ENCODE measurements around the gene PCBP1.
"Not testable (repeated sequence)": the region's sequence is repeated elsewhere in the genome, so short reads cannot be mapped to it uniquely, and the experiment has no call there.

The PCBP1 gene

DNA sequence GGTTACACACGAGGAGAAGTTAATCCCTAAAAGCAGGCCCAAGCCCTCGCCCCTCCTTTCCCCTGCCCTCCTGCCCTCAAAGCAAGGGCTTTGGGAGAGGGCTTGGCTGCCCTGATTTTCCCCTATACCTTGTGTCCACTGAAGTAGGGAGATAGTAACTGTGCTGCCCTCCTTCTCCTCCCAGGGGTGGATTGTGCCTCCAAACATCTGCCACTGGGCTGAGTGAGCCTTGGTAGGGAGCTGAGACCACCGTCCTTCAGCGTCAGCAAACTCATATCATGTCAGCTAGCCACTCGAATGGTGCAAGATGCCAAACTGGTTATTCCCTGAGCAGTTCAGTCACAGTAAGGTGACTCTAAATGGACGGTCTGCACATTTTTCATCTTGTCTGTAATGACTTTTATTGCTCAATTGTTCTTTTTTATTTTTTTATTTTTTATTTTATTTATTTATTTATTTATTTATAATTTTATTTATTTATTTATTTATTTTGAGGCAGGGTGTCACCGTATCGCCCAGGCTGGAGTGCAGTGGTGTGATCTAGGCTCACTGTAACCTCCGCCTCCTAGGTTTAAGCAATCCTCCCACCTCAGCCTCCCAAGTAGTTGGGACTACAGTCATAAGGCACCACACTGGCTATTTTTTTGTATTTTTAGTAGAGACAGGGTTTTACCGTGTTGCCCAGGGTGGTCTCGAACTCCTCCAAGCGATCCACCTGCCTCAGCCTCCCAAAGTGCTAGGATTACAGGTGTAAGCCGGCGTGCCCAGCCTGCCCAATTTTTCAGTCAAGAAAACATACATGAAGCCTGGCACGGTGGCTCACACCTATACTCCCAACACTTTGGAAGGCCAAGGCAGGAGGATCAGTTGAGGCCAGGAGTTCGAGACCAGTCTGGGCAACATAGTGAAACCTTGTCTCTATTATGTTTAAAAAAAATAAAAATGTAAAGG lies 8.7 kb downstream of the PCBP1 start:
- DNase-seq (ENCODE audit: low read depth, low spot score), result no peak

DNA sequence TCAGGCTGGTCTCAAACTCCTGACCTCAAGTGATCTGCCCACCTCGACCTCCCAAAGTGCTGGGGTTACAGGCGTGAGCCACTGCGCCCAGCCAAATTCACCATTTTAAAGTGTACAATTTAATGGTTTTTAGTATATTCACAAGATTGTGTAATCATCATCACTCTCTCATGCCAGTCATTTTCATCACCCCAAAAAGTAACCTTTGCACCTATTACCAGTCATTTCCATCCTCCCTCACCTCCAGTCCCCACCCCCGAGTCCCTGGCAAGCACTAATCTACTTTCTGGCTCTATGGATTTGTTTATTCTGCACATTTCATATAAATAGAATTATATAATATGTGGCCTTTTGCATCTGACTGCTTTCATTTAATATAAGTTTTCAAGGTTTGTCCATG lies 10.8 kb downstream of the PCBP1 start:
- DNase-seq (ENCODE audit: low read depth, low spot score), result no peak

DNA sequence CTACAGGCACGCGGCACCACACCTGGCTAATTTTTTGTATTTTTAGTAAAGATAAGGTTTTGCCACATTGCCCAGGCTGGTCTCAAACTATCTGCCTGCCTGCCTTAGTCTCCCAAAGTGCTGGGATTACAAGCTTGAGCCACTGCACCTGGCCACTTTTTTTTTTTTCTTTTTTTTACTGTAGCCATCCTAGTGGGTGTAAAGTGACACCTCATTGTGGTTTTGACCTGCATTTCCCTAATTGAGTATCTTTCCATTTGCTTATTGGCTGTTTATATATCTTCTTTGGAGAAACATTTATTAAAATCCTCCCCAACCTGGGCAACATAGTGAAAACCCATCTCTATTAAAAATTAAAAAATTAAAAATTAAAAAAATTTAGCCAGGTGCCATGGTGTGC lies 12.0 kb downstream of the PCBP1 start:
- DNase-seq (ENCODE audit: low read depth, low spot score), result no peak

DNA sequence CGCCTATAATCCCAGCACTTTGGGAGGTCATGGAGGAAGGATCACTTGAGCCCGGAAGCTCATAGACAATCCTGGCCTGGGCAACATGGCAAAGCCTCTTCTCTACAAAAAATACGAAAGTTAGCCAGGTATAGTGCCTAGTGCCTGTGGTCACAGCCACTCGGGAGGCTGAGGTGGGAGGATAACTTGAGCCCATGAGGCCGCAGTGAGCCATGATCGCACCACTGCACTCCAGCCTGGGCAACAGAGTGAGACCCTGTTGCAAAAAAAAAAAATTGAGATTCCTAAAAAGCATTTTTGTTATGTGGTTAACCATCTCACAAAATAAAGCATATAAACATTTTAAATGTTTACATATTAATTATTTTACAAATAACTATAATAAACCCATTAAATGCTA lies 13.9 kb downstream of the PCBP1 start:
- DNase-seq (ENCODE audit: low read depth, low spot score), result no peak

DNA sequence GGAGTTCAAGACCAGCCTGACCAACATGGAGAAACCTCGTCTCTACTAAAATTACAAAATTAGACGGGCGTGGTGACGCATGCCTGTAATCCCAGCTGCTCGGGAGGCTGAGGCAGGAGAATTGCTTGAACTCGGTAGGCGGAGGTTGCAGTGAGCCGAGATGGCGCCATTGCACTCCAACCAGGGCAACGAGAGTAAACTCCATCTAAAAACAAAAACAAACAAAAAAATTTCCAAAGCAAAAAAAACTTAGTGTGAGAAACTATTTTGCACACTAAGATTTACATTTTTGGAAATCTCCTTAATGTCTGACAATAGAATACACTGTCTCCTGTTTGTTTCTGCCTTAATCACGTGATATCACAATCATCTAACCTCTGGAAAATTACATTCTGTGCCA lies 14.4 kb downstream of the PCBP1 start:
- DNase-seq (ENCODE audit: low read depth, low spot score), result not testable (repeated sequence)

DNA sequence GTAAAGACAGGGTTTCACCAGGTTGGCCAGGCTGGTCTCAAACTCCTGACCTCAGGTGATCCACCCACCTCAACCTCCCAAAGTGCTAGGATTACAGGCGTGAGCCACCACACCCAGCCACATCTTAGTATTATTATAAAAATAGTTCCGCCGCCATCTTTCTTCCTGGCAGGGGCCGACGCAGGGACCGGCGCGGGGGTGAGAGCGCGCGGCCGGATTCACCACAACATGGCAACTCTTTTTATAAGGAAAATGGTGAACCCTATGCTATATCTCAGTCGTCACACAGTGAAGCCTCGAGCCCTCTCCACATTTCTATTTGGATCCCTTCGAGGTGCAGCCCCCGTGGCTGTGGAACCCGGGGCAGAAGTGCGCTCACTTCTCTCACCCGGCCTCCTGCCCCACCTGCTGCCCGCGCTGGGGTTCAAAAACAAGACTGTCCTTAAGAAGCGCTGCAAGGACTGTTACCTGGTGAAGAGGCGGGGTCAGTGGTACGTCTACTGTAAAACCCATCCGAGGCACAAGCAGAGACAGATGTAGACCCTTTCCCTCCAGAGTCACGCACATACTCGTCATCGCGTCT lies 15.1 kb downstream of the PCBP1 start:
- DNase-seq (ENCODE audit: low read depth, low spot score), result not testable (repeated sequence)

DNA sequence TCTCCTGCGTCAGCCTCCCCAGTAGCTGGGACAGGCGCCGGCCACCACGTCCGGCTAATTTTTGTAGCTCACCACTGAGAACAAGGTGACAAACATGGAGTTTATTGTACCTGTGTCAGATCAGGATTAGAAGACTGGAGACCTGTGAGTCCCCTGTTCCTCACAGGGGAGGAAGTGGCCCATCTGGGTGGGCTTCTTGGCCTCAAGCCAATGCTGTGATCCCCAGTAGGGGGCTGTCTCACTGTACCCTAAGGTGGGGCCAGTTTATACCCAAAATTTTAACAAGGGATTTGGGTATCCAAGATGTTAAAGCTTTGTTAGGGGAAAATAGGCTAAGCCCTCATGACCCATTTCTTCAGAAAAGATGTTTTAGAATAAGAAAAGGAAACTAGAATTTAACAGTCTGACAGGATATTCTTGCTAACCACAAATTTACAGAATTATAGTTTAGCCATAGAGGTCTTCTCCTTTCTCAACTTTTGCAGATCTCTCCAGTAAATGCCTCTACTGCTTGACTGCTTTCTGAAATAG lies 16.3 kb downstream of the PCBP1 start:
- DNase-seq (ENCODE audit: low read depth, low spot score), result no peak

DNA sequence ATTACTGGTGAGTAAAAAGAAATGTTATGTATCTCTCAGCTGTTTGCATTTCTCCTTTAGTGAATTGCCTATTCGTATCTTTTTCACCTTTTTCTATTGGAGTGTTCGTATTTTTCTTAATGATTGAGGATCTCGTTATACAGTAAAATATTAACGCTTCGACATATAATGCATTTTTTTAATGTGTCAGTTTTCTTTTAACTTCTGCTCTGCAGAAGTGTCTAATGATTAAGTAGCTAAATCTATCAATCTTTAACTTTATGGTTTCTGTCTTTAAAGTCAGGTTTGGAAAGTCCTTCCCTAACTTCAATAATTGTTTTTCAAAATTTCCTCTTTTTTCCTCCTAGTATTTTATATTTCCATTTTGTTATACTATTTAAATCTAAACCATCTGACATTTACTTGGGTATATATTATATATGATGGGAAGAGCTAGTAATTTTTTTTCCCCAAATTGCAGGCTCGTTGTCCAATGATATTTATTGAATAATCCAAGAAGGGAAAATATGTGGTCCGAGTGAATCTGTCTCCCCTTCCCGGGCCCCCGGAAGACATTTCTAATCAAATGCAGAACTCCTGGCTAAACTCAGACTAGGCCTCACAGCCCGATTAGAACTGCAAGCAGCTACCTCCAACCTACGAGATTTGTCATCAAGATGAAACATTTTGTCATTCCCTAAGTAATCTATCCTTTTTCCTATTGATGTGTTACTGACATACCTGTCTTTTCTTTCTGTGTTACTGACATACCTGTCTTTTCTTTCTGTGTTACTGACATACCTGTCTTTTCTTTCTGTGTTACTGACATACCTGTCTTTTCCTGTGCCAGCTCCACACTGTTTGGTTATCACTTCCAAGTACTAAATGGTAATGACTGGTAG lies 17.2 kb downstream of the PCBP1 start:
- DNase-seq (ENCODE audit: low read depth, low spot score), result no peak

DNA sequence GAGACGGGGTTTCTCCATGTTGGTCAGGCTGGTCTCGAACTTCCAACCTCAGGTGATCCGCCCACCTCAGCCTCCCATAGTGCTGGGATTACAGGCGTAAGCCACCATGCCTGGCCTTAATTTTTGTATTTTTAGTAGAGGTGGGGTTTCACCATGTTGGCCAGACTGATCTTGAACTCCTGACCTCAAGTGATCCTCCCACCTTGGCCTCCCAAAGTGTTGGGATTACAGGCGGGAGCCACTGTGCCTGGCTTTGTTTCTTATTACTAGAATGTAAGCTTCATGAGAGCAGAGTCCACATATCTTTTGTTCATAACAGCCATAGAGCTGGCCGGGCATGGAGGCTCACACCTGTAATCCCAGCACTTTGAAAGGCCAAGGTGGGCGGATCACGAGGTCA lies 18.9 kb downstream of the PCBP1 start:
- not testable (repeated sequence) for DNase-seq (ENCODE audit: low read depth, low spot score)

DNA sequence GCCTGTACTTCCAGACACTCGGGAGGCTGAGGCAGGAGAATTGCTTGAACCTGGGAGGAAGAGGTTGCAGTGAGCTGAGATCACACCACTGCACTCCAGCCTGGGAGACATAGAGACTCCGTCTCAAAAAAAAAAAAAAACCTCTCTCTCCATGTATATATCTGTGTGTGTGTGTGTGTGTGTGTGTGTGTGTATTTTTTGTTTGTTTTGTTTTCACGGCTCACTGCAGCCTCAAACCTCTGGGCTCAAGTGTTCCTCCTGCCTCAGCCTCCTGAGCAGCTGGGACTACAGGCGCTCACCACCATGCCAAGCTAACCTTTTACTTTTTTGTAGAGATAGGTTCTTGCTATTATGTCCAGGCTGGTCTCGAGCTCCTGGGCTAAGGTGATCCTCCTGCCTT lies 23.1 kb downstream of the PCBP1 start:
- not testable (repeated sequence) for DNase-seq (ENCODE audit: low read depth, low spot score)

DNA sequence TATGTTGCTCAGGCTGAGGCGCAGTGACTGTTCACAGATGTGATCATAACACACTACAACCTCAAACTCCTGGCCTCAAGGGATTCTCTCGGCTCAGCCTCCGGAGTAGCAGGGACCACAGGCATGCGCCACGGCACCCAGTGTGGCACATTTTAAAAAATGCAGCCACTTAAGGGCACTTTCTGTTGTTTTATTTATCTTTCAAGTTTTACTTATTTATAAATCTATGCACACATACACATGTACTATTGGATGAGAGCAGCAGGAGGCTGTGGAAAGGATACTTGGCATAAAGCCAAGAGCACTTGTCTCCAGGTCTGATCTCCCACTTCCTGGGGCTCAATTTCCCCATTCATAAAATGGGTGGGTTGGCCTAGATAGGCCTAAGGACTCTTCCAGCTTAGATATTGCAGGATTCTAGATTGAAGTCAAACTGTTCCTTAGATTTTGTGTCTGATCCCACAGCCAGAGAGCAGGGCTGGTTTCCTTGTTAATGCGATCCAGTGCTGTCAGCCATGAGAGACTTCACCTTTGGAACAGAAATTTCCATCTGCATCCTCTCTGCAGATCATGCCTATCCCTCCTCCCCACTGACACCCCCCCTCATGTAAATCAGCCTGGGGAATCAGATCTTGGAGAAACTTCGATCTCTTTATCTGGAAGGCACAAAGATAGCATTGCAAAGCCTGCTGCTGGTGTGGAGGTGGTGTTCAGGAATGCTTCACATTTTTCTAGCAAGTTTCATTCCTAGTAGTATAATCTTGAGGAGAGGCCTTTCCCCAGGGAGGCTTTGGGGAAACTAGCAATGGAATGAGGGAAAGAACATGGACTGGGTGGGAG lies 24.7 kb downstream of the PCBP1 start:
- no peak for DNase-seq (ENCODE audit: low read depth, low spot score)

DNA sequence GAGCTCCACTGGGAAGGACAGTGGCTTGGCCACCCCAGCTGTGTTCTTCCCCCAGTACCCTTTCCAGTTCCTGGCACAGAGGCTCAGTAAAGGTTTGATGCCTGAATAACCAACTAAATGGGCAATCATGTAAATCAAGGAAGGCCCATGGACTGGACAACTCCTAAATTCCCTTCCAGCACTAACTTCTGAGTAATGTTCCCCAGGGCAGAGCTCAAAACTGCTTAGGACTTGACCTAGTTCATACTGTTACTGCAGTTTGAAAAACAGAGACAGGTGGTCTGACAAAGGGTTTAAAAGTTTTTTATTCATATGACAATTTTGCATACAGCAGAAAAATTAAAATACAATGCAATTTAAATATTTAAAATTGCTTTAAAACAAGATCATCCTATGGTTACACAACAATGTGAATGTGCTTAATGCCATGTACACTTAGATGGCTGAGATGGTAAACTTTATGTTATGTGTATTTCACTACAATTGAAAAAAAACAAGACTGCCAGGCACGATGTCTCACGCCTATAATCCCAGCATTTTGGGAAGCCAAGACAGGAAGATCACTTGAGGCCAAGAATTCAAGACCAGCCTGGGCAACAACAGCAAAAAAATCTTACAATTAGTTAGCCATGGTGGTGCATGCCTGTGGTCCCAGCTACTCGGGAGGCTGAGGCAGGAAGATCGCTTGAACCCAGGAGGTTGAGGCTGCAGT lies 26.2 kb downstream of the PCBP1 start:
- DNase-seq (ENCODE audit: low read depth, low spot score), result no peak

DNA sequence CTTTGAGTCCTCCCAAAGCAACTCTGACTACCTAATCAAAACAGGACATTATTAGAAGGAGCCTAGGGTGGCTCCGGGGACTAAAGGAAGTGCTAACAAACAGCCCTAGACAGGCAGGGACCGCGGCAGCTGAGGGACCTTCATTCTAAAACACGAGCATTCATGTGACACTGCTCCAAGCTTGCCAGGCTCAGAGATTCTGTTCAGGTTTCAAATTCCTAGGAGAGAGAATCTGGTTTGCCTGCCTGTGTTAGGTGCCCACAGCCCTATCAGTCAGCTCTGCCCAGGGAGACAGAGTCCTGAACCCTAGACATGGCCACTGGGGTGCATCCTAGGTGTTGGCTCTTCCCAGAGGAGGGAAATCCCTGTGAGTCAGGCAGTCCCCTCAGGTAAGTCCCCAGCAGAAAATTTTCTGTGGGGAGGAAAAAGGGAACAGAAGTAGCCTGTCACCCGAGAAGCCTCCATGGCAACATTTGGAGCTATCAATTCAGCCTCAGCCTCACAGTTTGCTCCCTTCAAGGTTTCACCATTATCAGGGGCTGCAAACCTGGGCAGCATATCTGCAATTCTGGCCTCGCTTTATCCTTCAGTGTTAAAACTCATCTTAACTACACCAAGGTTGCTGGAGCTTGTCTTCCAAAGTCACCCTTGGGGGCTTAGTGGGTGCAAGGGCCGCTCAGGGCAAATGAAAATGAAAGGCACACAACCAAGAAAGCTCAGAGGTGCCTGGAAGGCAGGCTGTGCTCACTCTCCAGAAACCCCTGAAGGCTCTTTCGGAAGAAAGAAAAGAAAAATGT lies 28.6 kb downstream of the PCBP1 start:
- DNase-seq (ENCODE audit: low read depth, low spot score), result no peak

DNA sequence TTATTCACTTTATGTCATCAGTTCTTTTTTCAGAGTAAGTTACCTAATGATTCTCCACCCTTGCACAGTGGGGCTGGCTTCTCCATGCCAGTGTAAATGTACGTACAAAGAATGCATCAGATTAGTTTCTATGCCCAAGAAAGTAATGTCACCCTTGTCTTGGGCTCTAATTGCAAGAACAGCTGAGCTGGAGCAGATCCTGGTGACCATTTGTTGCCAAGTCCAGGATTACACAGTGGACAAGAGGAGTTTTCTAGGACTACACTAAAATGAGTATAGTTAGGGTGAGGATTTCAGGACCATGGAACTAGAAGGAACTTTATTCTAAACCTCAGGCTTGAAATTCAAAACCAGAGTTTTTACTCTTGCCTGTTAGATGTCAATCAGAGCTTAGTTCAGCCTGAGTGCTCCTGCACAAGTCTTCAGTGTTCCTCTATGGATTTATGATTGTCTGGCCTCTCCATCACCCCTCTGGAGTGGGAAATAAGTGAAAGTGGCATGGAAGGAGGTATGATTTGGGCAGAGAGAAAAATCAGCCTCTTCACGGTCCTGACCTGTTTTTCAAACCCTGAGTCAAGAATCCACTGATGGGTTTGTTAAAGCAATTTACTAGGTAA lies 29.8 kb downstream of the PCBP1 start:
- DNase-seq (ENCODE audit: low read depth, low spot score), result no peak

DNA sequence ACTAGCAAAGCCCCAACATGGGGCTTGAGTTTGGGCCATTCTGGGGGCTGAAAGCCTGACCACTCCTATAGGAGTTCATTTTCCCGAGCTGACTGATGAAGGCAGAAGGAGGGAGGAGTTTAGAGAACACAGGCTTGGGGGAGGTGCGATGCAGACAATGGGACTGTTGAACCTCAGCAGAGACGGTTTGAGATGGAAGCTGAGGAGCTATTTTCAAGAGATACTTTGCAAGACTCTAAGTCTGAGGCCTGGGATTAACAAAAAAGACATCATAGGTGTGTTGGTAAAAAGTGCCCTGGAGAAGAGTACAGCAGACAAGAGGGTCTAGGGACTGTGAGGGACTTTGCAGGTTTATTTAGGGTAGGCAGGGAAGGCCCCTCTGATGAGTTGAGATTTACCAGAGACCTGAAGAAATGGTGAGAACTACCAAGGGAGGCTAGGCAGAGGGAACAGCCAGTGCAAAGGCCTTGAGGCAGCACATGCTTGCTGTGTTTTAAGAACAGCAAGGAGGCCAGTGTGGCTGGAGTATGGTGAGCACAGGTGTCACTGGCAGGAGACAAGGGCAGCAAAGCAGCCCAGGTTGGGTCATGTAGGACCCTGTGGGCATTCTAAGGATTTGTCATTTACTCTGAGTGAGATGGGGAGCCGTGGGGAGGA lies 31.6 kb downstream of the PCBP1 start:
- DNase-seq (ENCODE audit: low read depth, low spot score), result peak; percentile 69

DNA sequence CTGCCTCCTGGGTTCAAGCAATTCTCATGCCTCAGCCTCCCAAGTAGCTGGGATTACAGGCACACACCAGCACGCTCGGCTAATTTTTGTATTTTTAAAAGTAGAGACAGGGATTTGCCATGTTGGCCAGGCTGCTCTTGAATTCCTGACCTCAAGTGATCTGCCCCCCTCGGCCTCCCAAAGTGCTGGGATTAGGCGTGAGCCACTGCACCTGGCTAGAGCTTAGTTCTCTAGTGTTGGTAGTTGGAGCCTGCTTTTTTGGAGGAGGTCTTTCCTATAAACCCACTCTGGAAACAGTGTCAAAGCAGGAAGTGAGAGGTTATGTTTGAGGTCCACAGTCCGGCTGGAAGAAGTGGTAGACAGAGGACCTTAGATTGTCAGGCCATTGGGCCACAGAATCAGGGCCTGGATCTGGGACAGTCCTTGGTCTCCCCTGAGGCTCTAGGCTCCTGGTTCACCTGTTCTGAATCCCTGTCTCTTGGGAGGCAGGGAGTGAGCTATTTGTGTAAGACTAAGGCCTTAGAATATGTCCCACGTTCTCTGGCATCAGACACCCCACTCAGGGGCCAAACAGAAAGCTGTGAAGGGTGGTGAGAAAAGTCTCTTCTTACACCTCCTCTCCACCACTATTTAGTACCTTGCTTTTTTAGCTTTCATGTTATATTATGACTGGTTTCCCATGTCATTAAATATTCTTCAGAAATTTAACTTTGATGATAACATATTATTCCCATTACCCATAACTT lies 34.5 kb downstream of the PCBP1 start:
- no peak for DNase-seq (ENCODE audit: low read depth, low spot score)

DNA sequence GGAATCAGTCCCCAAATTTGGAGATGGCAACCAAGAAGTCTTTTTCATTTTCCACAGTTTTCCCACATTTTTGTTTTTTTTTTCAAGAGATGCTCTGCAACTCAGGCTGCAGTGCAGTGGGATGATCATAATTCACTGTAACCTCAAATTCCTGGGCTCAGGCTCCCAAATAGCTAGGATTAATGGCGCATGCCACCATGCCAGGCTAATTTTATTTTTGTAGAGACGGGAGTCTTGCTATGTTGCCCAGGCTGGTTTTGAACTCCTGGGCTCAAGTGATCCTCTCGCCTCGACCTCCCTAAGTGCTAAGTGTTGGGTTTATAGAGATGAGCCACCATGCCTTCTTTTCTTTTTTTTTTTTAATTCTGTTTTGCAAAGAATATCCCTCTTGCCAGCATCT lies 35.2 kb downstream of the PCBP1 start:
- DNase-seq (ENCODE audit: low read depth, low spot score), result no peak
